Measurements from ENCODE around the gene PRB2. TPM values are rescaled to one million over a fixed set of nuclear protein-coding genes. Genes with fewer than 3 reads are reported as not detected.

Gene PRB2
- polyA plus RNA-seq, 1 donor (not counting 4 experiments of a cell fraction or from before 2014, with no cell fraction given) = not detected

DNA sequence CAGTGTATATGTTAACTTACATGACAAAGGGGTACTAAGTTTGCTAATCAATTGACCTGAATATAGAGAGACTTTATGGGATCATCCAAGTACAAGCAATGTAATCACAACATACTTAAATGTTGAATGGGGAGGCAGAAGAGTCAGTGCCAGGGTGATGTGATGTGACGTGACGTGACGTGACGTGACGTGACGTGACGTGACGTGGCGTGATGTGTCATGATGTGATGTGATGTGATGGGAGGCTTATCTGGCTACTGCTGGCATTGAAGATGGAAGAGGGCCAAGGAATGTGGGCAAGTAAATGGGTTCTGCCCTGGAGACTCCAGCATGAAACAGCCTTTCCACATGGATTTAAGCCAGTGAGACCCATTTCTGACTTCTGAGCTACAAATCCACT is 46.9 kb downstream of the PRB2 start:
- Histone ChIP-seq H3K9ac (ENCODE audit: control insufficient read depth, extremely low read depth, insufficient read depth, low read length) (no peak overlapping the region), H3K4me2 (ENCODE audit: control insufficient read depth, extremely low read depth, insufficient read depth, low read depth, low read length) (no peak overlapping the region), H4K20me1 (ENCODE audit: control insufficient read depth, extremely low read depth, insufficient read depth, low read length) (no peaks in the 10 kb centered on the region), H3K27ac (ENCODE audit: control insufficient read depth, insufficient read depth, low read length) (no peak overlapping the region), H3K9me3 (ENCODE audit: control insufficient read depth, low read depth, low read length) (no peaks in the 10 kb centered on the region), H3K4me1 (ENCODE audit: control insufficient read depth, extremely low read depth, insufficient read depth, low read length) (peaks cover 2% of the 10 kb centered on the region), H3K27me3 (ENCODE audit: control insufficient read depth, extremely low read depth, insufficient read depth, low read length) (no peaks in the 10 kb centered on the region), H3K36me3 (ENCODE audit: control insufficient read depth in 2 of 2, extremely low read depth in 1 of 2, insufficient read depth in 2 of 2, low read length in 2 of 2) (no peaks in the 10 kb centered on the region), H3K79me2 (ENCODE audit: control insufficient read depth, insufficient read depth, low read length) (no peaks in the 10 kb centered on the region), H3K4me3 (ENCODE audit: control insufficient read depth in 2 of 3, extremely low read depth in 1 of 3, insufficient read depth in 2 of 3, low read depth in 1 of 3, low read length in 3 of 3) (no peak overlapping the region), H2AFZ (ENCODE audit: control insufficient read depth, low read length) (no peak overlapping the region), H3K9me1 (ENCODE audit: control insufficient read depth, extremely low read depth, insufficient read depth, low read length) (no peaks in the 10 kb centered on the region)
- TF ChIP-seq EZH2 (IDR thresholded peaks at IDR 0.05; ENCODE audit: low read length) = no peak
- dilution Hi-C loops (cut with MboI; ENCODE audit: extremely low pct_ligation_motif_present, low sequenced_read_pairs) = no loop called here
- DNase-seq (ENCODE audit: low read depth, low spot score) (no peak), FAIRE-seq (no peak)

DNA sequence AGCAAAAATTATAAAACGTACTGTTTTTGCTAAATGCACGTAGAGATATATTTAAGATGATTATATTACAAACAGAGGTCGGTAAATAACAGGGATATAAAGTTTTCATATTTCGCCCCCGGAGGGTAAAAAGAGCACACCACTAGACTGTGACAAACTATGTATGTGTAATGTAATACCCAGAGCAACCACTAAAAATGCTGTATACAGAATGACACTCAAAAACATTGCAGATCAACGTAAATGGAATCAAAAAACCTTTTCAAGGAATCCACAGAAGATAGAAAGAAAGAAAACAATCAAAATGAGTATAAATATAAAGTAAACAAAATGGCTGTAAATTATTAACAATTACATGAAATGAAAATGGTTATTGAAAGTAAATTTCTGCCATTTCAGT is 47.6 kb downstream of the PRB2 start:
- no peak overlapping the region for H3K27ac ChIP-seq (ENCODE audit: control insufficient read depth, insufficient read depth, low read length)
- TF ChIP-seq, protein P1, sequence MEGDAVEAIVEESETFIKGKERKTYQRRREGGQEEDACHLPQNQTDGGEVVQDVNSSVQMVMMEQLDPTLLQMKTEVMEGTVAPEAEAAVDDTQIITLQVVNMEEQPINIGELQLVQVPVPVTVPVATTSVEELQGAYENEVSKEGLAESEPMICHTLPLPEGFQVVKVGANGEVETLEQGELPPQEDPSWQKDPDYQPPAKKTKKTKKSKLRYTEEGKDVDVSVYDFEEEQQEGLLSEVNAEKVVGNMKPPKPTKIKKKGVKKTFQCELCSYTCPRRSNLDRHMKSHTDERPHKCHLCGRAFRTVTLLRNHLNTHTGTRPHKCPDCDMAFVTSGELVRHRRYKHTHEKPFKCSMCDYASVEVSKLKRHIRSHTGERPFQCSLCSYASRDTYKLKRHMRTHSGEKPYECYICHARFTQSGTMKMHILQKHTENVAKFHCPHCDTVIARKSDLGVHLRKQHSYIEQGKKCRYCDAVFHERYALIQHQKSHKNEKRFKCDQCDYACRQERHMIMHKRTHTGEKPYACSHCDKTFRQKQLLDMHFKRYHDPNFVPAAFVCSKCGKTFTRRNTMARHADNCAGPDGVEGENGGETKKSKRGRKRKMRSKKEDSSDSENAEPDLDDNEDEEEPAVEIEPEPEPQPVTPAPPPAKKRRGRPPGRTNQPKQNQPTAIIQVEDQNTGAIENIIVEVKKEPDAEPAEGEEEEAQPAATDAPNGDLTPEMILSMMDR (optimal IDR thresholded peaks at IDR 0.05 in 1 of 3, IDR thresholded peaks at IDR 0.05 in 1 of 3, conservative IDR thresholded peaks at IDR 0.05 in 1 of 3; ENCODE audit: extremely low read depth in 1 of 3, insufficient read depth in 2 of 3, low read length in 3 of 3) = peak in 2 of 3 experiments; percentile 18 to 19
- no peak for TF ChIP-seq EZH2 (IDR thresholded peaks at IDR 0.05; ENCODE audit: low read length)
- dilution Hi-C loops (cut with MboI; ENCODE audit: extremely low pct_ligation_motif_present, low sequenced_read_pairs) = no loop called here
- H3K9me1 ChIP-seq (ENCODE audit: control insufficient read depth, extremely low read depth, insufficient read depth, low read length) = no peaks in the 10 kb centered on the region
- no peaks in the 10 kb centered on the region for H4K20me1 ChIP-seq (ENCODE audit: control insufficient read depth, extremely low read depth, insufficient read depth, low read length)
- H2AFZ ChIP-seq (ENCODE audit: control insufficient read depth, low read length) = no peak overlapping the region
- no peak overlapping the region for H3K4me2 ChIP-seq (ENCODE audit: control insufficient read depth, extremely low read depth, insufficient read depth, low read depth, low read length)
- no peak overlapping the region for H3K9ac ChIP-seq (ENCODE audit: control insufficient read depth, extremely low read depth, insufficient read depth, low read length)
- H3K9me3 ChIP-seq (ENCODE audit: control insufficient read depth, low read depth, low read length) = no peaks in the 10 kb centered on the region
- peaks cover 3% of the 10 kb centered on the region for H3K4me1 ChIP-seq (ENCODE audit: control insufficient read depth, extremely low read depth, insufficient read depth, low read length)
- FAIRE-seq = no peak
- no peaks in the 10 kb centered on the region for H3K27me3 ChIP-seq (ENCODE audit: control insufficient read depth, extremely low read depth, insufficient read depth, low read length)
- no peak overlapping the region for H3K4me3 ChIP-seq (ENCODE audit: control insufficient read depth in 2 of 3, extremely low read depth in 1 of 3, insufficient read depth in 2 of 3, low read depth in 1 of 3, low read length in 3 of 3)
- no peaks in the 10 kb centered on the region for H3K79me2 ChIP-seq (ENCODE audit: control insufficient read depth, insufficient read depth, low read length)
- no peak for DNase-seq (ENCODE audit: low read depth, low spot score)
- H3K36me3 ChIP-seq (ENCODE audit: control insufficient read depth in 2 of 2, extremely low read depth in 1 of 2, insufficient read depth in 2 of 2, low read length in 2 of 2) = no peaks in the 10 kb centered on the region

DNA sequence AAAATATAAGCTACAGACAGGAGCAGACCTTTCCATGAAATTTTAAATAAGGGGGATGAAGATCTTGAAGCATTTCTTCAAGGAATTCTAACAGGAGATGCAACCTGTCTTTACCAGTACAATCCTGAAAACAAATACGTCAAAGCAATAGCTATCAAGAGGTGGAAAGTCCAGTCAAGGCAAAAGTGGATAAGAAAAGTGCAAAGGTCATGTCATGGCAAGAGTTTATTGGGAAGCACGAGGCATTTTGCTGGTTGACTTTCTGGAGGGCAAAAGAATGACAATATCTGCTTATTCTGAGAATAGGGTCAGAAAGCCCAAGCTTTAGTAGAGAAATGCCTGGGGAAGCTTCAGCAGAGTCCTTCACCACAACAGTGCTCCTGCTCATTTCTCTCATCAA is 50.9 kb downstream of the PRB2 start:
- no peak overlapping the region for H3K4me3 ChIP-seq (ENCODE audit: control insufficient read depth in 2 of 3, extremely low read depth in 1 of 3, insufficient read depth in 2 of 3, low read depth in 1 of 3, low read length in 3 of 3)
- no peaks in the 10 kb centered on the region for H3K36me3 ChIP-seq (ENCODE audit: control insufficient read depth in 2 of 2, extremely low read depth in 1 of 2, insufficient read depth in 2 of 2, low read length in 2 of 2)
- H2AFZ ChIP-seq (ENCODE audit: control insufficient read depth, low read length) = no peak overlapping the region
- no peaks in the 10 kb centered on the region for H3K27me3 ChIP-seq (ENCODE audit: control insufficient read depth, extremely low read depth, insufficient read depth, low read length)
- peaks cover 3% of the 10 kb centered on the region for H3K4me1 ChIP-seq (ENCODE audit: control insufficient read depth, extremely low read depth, insufficient read depth, low read length)
- no peaks in the 10 kb centered on the region for H3K79me2 ChIP-seq (ENCODE audit: control insufficient read depth, insufficient read depth, low read length)
- DNase-seq (ENCODE audit: low read depth, low spot score) (no peak), FAIRE-seq (peak; percentile 29)
- no peaks in the 10 kb centered on the region for H3K9me1 ChIP-seq (ENCODE audit: control insufficient read depth, extremely low read depth, insufficient read depth, low read length)
- H3K4me2 ChIP-seq (ENCODE audit: control insufficient read depth, extremely low read depth, insufficient read depth, low read depth, low read length) = no peak overlapping the region
- H3K27ac ChIP-seq (ENCODE audit: control insufficient read depth, insufficient read depth, low read length) = no peak overlapping the region
- H3K9me3 ChIP-seq (ENCODE audit: control insufficient read depth, low read depth, low read length) = no peaks in the 10 kb centered on the region
- H4K20me1 ChIP-seq (ENCODE audit: control insufficient read depth, extremely low read depth, insufficient read depth, low read length) = no peaks in the 10 kb centered on the region
- no peak for TF ChIP-seq EZH2 (IDR thresholded peaks at IDR 0.05; ENCODE audit: low read length)
- TF ChIP-seq, protein P1 (optimal IDR thresholded peaks at IDR 0.05 in 1 of 3, IDR thresholded peaks at IDR 0.05 in 1 of 3, conservative IDR thresholded peaks at IDR 0.05 in 1 of 3; ENCODE audit: extremely low read depth in 1 of 3, insufficient read depth in 2 of 3, low read length in 3 of 3) = no peak
- dilution Hi-C loops (cut with MboI; ENCODE audit: extremely low pct_ligation_motif_present, low sequenced_read_pairs) = no loop called here
- H3K9ac ChIP-seq (ENCODE audit: control insufficient read depth, extremely low read depth, insufficient read depth, low read length) = no peak overlapping the region

All from keratinocyte (primary cell).